ENCODE results near the gene EDNRB. TPM values are rescaled to one million over a fixed set of nuclear protein-coding genes. Genes with fewer than 3 reads are reported as not detected.
"Not testable (repeated sequence)": the region's sequence is repeated elsewhere in the genome, so short reads cannot be mapped to it uniquely, and the experiment has no call there.

Gene EDNRB
- 0.21 TPM for total RNA-seq

DNA sequence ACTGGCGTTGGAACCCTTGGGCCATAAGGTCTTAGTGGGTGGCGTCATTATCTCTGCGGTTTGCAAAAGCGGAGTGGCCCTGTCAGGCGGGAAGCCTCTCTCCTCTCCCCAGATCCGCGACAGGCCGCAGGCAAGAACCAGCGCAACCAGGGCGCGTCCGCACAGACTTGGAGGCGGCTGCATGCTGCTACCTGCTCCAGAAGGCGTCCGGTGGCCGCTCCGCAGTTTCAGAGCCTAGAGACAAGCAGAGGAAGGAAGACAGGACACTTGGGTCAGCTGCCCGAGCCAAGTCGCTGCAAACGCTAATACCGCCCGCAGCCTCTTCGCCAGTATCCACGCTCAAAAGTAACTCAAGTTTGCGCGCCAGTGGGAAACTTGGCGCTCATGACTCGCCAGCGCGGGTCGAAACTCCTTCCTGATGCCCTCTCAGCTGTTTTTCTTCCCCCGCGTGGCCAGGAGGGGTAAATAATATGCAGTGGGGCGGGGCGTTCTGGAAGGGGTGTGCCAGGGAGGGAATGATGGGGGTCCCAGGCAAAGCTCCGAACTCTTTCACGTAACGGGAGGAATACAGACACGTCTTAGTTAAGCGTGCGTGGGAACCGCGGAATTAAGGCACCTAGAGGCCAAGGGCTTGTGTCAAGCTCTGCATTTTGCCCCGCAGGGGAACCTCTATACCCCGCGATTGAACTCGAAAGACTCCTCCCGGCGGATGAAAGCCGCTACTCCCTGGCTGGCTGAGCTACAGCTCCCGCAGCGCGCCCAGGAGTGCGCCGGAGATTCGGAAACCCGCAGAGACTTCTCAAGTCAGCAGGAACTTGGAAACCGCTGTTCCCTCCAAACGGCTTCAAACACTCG is at the start of gene EDNRB:
EDNRB (minus strand) TSS at position 441 of the 855 bp plus-strand sequence; CDS start at position 183, 258 bp downstream.
- Histone ChIP-seq H3K27me3 (ENCODE audit: insufficient read depth, low read length) (peaks cover 34% of the 10 kb centered on the region), H3K4me3 (ENCODE audit: low read length) (peak within 1 kb of the TSS; percentile 22), H3K4me1 (ENCODE audit: insufficient read depth, low read length) (peaks cover 16% of the 10 kb centered on the region), H3K9me3 (ENCODE audit: low read depth, low read length) (no peaks in the 10 kb centered on the region)

DNA sequence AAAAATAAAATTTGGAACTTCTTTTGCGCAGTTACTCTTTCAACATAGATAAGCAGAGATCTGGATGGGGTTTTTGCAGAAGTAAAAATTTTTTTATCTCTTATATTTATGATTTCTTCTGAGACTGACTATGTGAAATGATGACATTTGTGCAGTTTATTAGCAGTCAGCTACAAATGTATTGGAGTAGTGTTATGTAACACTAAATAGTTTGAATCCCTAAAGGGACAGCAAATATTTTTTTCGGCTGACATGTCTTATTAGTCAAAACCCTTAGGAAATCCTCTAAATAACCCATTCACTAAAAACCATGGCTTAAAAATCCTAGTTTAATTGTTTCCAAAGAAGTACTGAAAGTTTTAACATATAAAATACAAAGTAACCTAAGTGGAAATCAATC is 48.0 kb upstream of the EDNRB start:
- H3K27me3 ChIP-seq (ENCODE audit: insufficient read depth, low read length), result no peaks in the 10 kb centered on the region

DNA sequence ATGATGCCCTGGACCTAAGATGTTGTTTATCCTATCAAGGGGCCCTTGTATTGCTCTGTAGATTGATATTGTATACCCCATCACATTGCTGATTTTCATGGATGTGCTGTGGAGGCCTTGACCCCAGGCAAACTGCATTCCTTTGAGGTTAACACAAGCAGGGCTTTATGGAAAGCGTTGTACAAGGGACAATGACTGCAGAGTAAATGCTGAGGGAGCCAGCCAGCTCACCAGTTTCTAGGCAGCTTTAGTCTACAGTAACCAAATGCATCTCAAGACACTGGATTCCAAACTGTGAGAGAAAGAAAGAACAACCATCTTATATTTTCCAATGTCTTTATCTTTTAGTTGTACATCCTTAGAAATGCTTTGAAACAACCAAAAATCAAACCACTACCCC is 34.1 kb upstream of the EDNRB start:
- no peaks in the 10 kb centered on the region for H3K27me3 ChIP-seq (ENCODE audit: insufficient read depth, low read length)
- no peaks in the 10 kb centered on the region for H3K4me1 ChIP-seq (ENCODE audit: insufficient read depth, low read length)
- no peak overlapping the region for H3K4me3 ChIP-seq (ENCODE audit: low read length)
- no peaks in the 10 kb centered on the region for H3K9me3 ChIP-seq (ENCODE audit: low read depth, low read length)

More for the DNA sequence above, 48.0 kb upstream of the EDNRB start:
- Histone ChIP-seq H3K4me3 (ENCODE audit: low read length) (no peak overlapping the region), H3K4me1 (ENCODE audit: insufficient read depth, low read length) (no peaks in the 10 kb centered on the region), H3K9me3 (ENCODE audit: low read depth, low read length) (no peaks in the 10 kb centered on the region)

DNA sequence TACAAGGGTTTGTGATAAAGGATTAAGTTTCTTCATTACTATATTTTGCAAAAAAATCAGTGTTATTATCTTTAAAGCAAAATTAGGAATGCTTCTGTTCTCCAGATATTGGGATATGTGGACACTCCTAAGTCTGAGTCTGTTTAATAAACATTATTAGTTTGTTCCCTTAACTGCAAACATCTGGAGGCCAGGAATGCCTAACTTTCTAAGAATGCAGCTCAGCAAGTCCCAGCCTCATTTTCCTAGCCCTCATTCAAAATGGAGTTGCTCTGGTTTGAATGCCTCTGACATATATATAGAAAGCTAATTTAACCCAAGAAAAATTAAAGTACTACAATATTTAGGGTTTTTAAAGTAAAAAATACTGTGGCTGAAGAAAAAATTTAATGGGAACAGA is 33.6 kb upstream of the EDNRB start:
- Histone ChIP-seq H3K27me3 (ENCODE audit: insufficient read depth, low read length) (no peaks in the 10 kb centered on the region), H3K9me3 (ENCODE audit: low read depth, low read length) (no peaks in the 10 kb centered on the region), H3K4me3 (ENCODE audit: low read length) (no peak overlapping the region), H3K4me1 (ENCODE audit: insufficient read depth, low read length) (no peaks in the 10 kb centered on the region)

DNA sequence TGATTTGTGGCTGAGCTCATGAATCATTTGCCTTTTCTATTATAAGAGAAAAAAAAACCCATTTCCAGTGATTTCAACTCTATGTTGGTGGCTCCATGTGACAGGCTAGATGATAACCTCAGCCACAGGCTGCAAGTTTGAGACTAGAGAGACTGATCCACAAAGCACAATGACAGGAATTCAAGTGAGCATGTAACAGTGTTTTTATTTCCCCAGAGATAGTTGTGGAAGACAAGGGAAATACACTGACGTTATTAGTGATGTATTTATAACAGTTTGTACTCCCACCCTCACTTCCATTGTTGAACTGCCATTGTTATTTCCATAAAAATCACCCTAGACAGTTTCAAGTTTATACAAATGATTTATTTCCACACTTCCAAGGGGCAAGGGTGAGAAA is 27.9 kb upstream of the EDNRB start:
- Histone ChIP-seq H3K4me3 (ENCODE audit: low read length) (no peak overlapping the region), H3K27me3 (ENCODE audit: insufficient read depth, low read length) (no peaks in the 10 kb centered on the region), H3K9me3 (ENCODE audit: low read depth, low read length) (no peaks in the 10 kb centered on the region), H3K4me1 (ENCODE audit: insufficient read depth, low read length) (no peaks in the 10 kb centered on the region)

DNA sequence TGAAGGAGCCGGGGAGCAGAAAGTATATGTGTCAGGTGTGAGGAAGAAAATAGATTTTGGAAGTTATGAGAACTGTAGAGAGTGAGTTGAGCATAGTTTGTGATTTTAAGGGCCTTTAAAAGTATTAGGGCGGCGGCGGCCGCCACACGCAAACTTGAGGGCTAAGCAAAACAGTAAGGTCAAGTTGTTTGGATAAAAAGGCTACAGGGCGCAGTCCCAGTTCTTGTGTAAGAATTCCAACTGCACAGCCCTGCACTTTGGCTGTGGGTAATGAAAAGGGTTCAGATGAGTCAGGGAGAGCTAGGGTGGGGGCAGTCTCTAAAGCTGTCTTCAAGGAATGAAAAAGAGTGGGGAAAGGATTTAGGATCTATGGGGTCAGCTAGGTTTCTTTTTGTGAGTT is 16.4 kb upstream of the EDNRB start:
- H3K4me1 ChIP-seq (ENCODE audit: insufficient read depth, low read length); H3K27me3 ChIP-seq (ENCODE audit: insufficient read depth, low read length); H3K4me3 ChIP-seq (ENCODE audit: low read length); H3K9me3 ChIP-seq (ENCODE audit: low read depth, low read length): not testable (repeated sequence)

DNA sequence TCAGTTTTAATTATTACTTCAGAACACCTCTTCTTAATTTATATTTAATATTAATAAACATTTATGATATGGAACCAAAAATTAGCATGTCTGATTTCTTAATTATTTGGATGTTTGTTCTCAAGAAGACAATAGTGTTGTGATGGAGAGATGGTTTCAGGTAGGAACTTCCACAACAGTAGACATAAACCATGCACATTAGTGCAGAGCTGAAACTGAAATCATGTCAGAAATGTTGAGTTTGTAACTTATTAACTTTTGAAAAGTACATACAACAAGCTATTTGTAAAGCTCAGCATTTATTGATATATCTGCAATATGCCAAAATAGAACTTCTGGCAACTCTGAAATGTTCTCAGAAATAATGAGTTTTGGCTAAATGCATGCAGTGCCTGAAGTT is 11.8 kb upstream of the EDNRB start:
- no peaks in the 10 kb centered on the region for H3K9me3 ChIP-seq (ENCODE audit: low read depth, low read length)
- peaks cover 6% of the 10 kb centered on the region for H3K4me1 ChIP-seq (ENCODE audit: insufficient read depth, low read length)
- H3K4me3 ChIP-seq (ENCODE audit: low read length), result no peak overlapping the region
- H3K27me3 ChIP-seq (ENCODE audit: insufficient read depth, low read length), result no peaks in the 10 kb centered on the region

DNA sequence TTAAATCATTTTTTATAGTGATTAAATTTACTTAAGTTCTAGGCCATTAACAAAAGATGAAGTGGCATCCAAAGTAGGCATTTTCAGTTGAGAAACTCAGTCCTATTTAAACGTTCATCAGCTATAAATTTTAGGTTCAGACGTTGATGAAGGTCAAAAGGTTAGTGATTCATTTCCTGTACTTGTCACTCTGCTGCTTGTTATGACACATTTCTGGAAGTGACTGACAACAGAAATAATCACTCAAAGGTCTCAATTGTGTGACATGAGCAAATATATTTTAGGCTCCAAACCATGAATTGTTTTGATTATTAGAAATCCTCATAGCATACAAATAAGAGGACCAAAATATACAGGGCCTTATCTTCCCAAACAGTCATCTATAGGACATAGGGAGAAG is 10.3 kb upstream of the EDNRB start:
- Histone ChIP-seq H3K4me1 (ENCODE audit: insufficient read depth, low read length) (peaks cover 6% of the 10 kb centered on the region), H3K4me3 (ENCODE audit: low read length) (no peak overlapping the region), H3K9me3 (ENCODE audit: low read depth, low read length) (no peaks in the 10 kb centered on the region), H3K27me3 (ENCODE audit: insufficient read depth, low read length) (no peaks in the 10 kb centered on the region)

DNA sequence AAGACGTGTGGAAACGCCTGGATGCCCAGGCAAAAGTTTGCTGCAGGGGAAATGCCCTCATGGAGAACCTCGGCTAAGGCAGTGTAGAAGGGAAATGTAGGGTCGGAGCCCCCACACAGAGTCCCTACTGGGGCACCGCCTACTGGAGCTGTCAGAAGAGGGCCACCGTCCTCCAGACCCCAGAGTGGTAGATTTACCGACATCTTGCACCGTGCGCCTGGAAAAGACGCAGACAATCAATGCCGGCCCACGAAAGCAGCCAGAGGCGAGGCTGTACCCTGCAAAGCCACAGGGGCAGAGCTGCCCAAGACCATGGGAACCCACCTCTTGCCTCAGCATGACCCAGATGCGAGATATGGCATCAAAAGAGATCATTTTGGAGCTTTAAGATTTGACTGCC is 7.0 kb upstream of the EDNRB start:
- peaks cover 6% of the 10 kb centered on the region for H3K4me1 ChIP-seq (ENCODE audit: insufficient read depth, low read length)
- no peak overlapping the region for H3K4me3 ChIP-seq (ENCODE audit: low read length)
- peaks cover 8% of the 10 kb centered on the region for H3K27me3 ChIP-seq (ENCODE audit: insufficient read depth, low read length)
- H3K9me3 ChIP-seq (ENCODE audit: low read depth, low read length), result no peaks in the 10 kb centered on the region

DNA sequence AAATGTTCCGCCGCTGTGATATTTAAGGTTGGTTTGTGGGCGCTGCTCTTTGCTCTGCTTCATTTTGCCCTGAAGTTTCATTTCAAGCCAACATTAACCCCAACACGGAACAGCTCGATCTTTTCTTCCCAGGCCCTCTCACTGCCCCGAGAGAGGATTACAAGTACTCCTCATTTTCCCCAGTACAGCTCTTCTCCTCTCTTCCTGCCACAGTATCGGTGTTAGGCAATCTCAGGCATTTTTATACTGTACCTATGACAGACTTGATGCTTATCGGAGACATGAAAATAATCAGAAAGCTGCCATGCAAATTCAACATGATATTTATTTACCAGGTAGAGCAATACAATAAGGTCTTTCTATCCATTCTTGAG is 1.3 kb upstream of the EDNRB start:
- Histone ChIP-seq H3K4me3 (ENCODE audit: low read length) (no peak overlapping the region), H3K9me3 (ENCODE audit: low read depth, low read length) (no peaks in the 10 kb centered on the region), H3K4me1 (ENCODE audit: insufficient read depth, low read length) (peaks cover 16% of the 10 kb centered on the region), H3K27me3 (ENCODE audit: insufficient read depth, low read length) (peaks cover 34% of the 10 kb centered on the region)

DNA sequence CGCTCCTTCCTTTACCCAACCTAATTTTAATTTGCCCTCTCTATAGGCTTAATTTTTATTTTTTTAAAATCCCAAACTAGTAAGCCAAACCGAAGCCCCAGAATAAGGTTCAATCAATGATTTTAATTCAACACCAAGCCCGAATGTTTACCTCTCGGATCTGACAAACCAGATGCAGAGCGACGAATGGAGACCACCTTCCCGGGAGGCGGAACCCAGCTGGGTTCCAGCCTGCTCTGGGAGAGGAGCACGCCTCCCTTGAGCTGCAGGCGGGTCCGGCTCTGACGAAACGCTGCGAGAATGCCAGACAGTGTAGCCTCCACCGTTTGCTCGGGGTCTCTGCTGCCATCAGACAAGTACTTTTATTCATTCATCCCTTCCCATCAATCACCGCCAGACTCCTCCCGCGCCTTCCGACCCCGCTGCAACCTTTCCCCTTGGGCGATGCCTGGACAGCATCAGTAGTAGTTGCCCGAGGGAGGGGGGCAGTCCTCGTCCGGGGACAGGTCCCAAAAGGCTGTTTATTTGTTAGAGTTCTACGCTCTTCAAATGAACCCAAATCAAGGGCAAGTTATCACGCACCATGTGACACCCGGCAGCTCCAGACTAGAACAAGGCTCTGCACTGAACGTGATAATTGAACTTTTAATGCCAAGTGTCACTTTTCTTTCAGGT is 752 bp upstream of the EDNRB start:
- Histone ChIP-seq H3K9me3 (ENCODE audit: low read depth, low read length) (no peaks in the 10 kb centered on the region), H3K4me1 (ENCODE audit: insufficient read depth, low read length) (peaks cover 16% of the 10 kb centered on the region), H3K27me3 (ENCODE audit: insufficient read depth, low read length) (peaks cover 34% of the 10 kb centered on the region), H3K4me3 (ENCODE audit: low read length) (peak overlapping the region; percentile 22)

DNA sequence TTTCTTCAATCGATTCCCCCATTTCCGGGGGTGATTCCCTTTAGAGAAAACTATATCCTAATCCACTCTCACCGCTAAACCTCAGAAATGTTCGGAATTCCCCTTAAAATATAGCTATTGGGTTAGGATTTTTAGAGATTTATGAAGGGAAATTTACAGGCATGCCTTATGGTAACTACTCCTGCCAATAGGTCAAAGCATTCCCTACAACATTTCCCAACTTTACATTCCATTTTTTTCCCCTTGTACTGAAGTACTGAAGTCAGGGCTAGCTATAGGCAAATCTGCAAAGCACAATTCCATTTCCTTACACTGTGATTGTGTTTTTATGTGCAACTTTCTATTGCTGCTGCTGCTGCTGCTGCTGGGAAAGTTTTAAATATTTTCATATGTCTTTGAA is 2.1 kb downstream of the EDNRB start:
- no peaks in the 10 kb centered on the region for H3K9me3 ChIP-seq (ENCODE audit: low read depth, low read length)
- H3K4me3 ChIP-seq (ENCODE audit: low read length), result no peak overlapping the region
- H3K27me3 ChIP-seq (ENCODE audit: insufficient read depth, low read length), result peaks cover 34% of the 10 kb centered on the region
- peaks cover 16% of the 10 kb centered on the region for H3K4me1 ChIP-seq (ENCODE audit: insufficient read depth, low read length)

DNA sequence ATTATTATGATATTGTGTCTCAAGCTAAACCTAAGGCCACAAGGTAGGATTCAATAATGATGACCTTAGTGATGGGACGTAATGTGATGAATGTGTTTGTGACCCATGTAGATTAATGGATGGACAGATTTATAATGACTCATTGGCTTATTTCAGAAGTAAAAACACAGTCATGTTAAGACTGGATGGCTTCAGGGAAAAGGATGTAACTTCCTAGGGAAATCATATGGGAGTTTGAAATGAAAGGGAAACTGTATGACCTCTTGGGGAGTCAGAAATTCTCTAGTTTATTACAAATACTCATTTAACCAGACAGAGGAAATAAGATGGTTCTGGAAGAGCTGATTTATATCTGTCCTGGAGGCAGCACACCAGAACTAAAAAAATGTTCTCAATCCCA is 2.9 kb downstream of the EDNRB start:
- no peaks in the 10 kb centered on the region for H3K9me3 ChIP-seq (ENCODE audit: low read depth, low read length)
- no peak overlapping the region for H3K4me3 ChIP-seq (ENCODE audit: low read length)
- H3K4me1 ChIP-seq (ENCODE audit: insufficient read depth, low read length), result peaks cover 16% of the 10 kb centered on the region
- H3K27me3 ChIP-seq (ENCODE audit: insufficient read depth, low read length), result peaks cover 26% of the 10 kb centered on the region

DNA sequence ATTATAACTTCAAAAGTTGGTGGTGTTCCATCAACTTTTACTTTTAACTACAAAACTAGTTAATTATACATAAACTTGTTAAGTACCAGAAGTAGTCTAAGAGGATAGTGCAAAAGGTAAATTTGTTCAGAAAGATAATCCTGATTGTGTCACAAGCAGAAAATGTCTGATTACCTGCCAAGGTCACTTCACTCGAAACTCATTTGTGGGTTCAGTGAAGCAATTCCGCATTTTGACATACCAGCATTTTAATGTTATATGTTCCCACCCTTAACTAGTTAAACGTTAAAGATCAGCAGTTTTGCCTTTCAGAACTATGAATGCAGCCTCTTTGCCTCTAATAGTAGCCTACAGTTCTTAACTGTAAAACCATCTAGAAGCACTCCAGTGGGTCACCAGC is 5.6 kb downstream of the EDNRB start:
- Histone ChIP-seq H3K27me3 (ENCODE audit: insufficient read depth, low read length) (peaks cover 6% of the 10 kb centered on the region), H3K4me3 (ENCODE audit: low read length) (no peak overlapping the region), H3K9me3 (ENCODE audit: low read depth, low read length) (no peaks in the 10 kb centered on the region), H3K4me1 (ENCODE audit: insufficient read depth, low read length) (no peaks in the 10 kb centered on the region)

DNA sequence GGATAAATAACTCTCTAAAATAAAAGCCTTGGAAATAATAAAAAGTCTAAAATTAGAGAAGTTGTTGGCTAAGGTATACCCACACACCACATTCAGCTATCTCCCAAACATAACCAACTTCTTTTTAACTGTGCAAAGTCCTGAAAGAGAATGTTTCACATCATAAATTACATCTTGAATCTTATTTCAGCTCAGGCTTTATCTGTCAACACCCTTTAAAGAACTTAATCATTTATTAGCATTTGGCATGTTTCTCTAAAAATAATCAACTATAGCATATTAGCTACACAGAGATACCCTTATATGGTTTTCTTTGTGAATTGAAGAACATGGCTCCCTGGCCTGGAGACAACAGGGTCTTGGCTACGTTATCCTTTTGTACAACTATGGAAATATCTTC is 6.9 kb downstream of the EDNRB start:
- Histone ChIP-seq H3K4me1 (ENCODE audit: insufficient read depth, low read length) (no peaks in the 10 kb centered on the region), H3K27me3 (ENCODE audit: insufficient read depth, low read length) (no peaks in the 10 kb centered on the region), H3K9me3 (ENCODE audit: low read depth, low read length) (no peaks in the 10 kb centered on the region), H3K4me3 (ENCODE audit: low read length) (no peak overlapping the region)

DNA sequence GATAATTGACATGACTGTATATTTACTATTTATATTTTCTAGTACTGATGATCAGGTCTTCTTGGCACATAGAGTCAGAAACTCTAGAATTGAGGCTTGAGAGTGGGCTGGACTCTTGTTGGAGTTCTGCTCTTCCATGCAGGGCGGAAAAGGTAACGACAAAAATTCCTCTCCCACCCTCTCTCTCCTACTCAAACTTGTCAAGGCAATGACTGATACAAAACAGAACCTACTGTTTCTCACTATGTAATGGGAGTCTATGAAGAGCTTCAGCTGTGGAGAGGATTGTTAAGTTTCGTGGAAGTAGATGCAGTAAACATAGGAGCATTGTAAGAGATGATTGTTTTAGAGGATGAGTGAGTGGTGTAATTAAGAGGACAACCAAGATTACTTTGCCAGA is 8.8 kb downstream of the EDNRB start:
- Histone ChIP-seq H3K4me3 (ENCODE audit: low read length) (no peak overlapping the region), H3K4me1 (ENCODE audit: insufficient read depth, low read length) (no peaks in the 10 kb centered on the region), H3K9me3 (ENCODE audit: low read depth, low read length) (no peaks in the 10 kb centered on the region), H3K27me3 (ENCODE audit: insufficient read depth, low read length) (no peaks in the 10 kb centered on the region)
